ENCODE data around the gene PLAAT5.
A peak's percentile ranks its signal among the peaks of the same experiment; 100 is the strongest.

PLAAT5 gene

DNA sequence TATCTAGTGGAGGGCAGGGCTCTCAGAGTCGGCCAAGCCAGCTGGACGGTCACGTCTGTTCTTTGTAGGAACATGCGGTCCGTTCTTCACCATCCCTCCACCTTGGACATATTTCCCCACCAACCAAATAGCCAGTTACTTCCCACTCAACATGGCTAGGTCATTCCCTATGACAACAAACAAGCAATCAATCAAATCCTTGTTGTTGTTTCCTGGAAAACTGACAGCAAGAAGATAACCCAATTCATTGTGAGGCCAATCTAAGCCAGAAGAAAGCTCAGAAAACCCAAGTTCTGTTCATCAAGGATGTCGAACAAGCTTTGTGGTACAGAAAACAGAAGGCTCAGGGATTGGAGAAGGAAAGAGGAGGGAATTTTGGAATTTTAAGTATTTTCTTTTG, 10.9 kb downstream of the PLAAT5 start:
- TF ChIP-seq, protein P1, sequence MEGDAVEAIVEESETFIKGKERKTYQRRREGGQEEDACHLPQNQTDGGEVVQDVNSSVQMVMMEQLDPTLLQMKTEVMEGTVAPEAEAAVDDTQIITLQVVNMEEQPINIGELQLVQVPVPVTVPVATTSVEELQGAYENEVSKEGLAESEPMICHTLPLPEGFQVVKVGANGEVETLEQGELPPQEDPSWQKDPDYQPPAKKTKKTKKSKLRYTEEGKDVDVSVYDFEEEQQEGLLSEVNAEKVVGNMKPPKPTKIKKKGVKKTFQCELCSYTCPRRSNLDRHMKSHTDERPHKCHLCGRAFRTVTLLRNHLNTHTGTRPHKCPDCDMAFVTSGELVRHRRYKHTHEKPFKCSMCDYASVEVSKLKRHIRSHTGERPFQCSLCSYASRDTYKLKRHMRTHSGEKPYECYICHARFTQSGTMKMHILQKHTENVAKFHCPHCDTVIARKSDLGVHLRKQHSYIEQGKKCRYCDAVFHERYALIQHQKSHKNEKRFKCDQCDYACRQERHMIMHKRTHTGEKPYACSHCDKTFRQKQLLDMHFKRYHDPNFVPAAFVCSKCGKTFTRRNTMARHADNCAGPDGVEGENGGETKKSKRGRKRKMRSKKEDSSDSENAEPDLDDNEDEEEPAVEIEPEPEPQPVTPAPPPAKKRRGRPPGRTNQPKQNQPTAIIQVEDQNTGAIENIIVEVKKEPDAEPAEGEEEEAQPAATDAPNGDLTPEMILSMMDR (IDR thresholded peaks at IDR 0.05; ENCODE audit: low read depth, low read length, missing control alignments) = no peak
- no peak overlapping the region for H3K4me3 ChIP-seq (ENCODE audit: low read depth, low read length)
- no peak for DNase-seq (ENCODE audit: low read depth)

- H3K4me3 ChIP-seq (ENCODE audit: low read depth, low read length) = no peak overlapping the region
- TF ChIP-seq, protein P1 (IDR thresholded peaks at IDR 0.05; ENCODE audit: low read depth, low read length, missing control alignments) = peak; percentile 87
- DNase-seq (ENCODE audit: low read depth) = peak; percentile 33
Observed at GRCh38 chr11:63478896-63479295, 12.1 kb downstream of the PLAAT5 start.

GRCh38 chr11:63476618-63477017, 14.3 kb downstream of the PLAAT5 start:
- H3K4me3 ChIP-seq (ENCODE audit: low read depth, low read length) = no peak overlapping the region
- TF ChIP-seq, protein P1 (IDR thresholded peaks at IDR 0.05; ENCODE audit: low read depth, low read length, missing control alignments) = no peak
- DNase-seq (ENCODE audit: low read depth) = no peak

DNA sequence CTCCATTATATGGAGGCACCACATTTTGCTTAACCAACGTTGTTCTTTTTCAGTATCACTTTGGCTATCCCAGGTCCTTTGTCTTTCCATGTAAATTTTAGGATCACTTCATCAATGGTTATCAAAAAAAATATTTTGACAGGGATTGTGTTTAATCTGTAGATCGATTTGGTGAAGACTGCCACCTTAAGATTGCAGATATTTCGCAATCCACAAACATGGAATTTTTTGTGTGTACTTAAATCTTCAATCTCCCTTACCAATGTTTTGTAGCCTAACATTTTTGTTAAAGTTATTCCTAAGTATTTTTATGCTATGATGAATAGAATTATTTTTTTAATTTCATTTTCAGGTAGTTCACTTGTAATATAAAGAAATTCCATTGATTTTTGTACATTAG, 18.6 kb downstream of the PLAAT5 start:
- H3K4me3 ChIP-seq (ENCODE audit: low read depth, low read length) = no peak overlapping the region
- DNase-seq (ENCODE audit: low read depth) = no peak
- TF ChIP-seq, protein P1 (IDR thresholded peaks at IDR 0.05; ENCODE audit: low read depth, low read length, missing control alignments) = no peak

GRCh38 chr11:63470311-63470710, 20.7 kb downstream of the PLAAT5 start:
- H3K4me3 ChIP-seq (ENCODE audit: low read depth, low read length) = no peak overlapping the region
- TF ChIP-seq, protein P1 (IDR thresholded peaks at IDR 0.05; ENCODE audit: low read depth, low read length, missing control alignments) = no peak
- DNase-seq (ENCODE audit: low read depth) = no peak

DNA sequence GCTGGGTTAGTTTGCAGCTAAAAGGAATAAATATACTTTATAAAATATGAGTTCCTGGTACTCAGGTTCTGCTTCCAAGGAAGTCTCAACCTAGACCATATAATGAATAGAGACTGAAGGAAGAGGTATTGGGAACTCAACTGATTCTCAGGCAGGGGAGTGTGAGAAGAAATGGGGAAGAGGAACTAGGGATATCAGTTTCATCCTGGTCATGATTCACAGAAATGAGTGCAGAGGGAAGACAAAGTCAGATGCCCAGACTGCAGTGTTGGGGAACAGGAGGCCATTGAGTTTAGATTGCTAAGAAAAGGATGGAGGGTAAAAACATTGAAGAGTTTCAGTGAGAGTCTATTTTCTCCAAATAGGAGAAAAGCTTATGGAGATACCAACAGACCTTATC, 28.8 kb downstream of the PLAAT5 start:
- TF ChIP-seq, protein P1 (IDR thresholded peaks at IDR 0.05; ENCODE audit: low read depth, low read length, missing control alignments) = no peak
- DNase-seq (ENCODE audit: low read depth) = no peak

DNA sequence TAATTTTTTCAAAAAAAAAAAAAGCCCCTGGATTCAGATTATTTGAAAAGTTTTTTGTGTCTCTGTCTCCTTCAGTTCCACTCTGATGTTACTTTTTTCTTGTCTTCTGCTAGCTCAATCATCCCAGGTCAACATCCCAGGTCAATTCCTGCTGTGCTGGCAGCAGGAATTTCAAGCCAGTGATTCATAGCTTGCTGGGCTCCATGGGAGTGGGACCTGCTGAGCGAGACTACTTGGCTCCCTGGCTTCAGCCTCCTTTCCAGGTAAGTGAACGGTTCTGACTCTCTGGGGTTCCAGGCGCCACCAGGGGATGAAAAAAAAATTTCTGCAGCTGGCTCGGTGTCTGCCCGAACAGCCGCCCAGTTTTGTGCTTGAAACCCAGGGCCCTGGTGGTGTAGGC, 31.4 kb downstream of the PLAAT5 start:
- no peak for DNase-seq (ENCODE audit: low read depth)
- H3K4me3 ChIP-seq (ENCODE audit: low read depth, low read length) = no peak overlapping the region
- TF ChIP-seq, protein P1 (IDR thresholded peaks at IDR 0.05; ENCODE audit: low read depth, low read length, missing control alignments) = no peak

More for the DNA sequence above, 28.8 kb downstream of the PLAAT5 start:
- no peak overlapping the region for H3K4me3 ChIP-seq (ENCODE audit: low read depth, low read length)
